Iris pigment epithelial cell (primary cell): Measurements from ENCODE around the gene PPOX.

Source experiments
- DNase-seq: peaks from one replicate; pipeline ENCODE4 v3.0.0-alpha.2; 2011; ENCODE audit warnings: low read depth

PPOX gene

GRCh38 chr1:161198194-161198896 is 32.1 kb downstream of the PPOX start:
- DNase-seq: peak; percentile 43

- DNase-seq: peak; percentile 65
These were observed 32.7 kb downstream of the PPOX start, which contains the start of gene ADAMTS4 for GRCh38 chr1:161198897-161199431. TSS of gene ADAMTS4 (minus strand) at chr1:161199054. CDS start at chr1:161198627, 427 bp downstream.

- DNase-seq: no peak
These were observed 33.4 kb downstream of the PPOX start for GRCh38 chr1:161199506-161200139.

- DNase-seq: no peak
These were observed 34.3 kb downstream of the PPOX start for GRCh38 chr1:161200421-161200991.

- DNase-seq: peak; percentile 67
These were observed 35.0 kb downstream of the PPOX start for GRCh38 chr1:161200992-161201835.

- peak; percentile 99 for DNase-seq
These were observed 35.8 kb downstream of the PPOX start, which contains the start of gene NDUFS2 for GRCh38 chr1:161201836-161202712. TSS of gene NDUFS2 (plus strand) at chr1:161202367. CDS start at chr1:161202386, 19 bp downstream.

- peak; percentile 56 for DNase-seq
These were observed 40.4 kb downstream of the PPOX start for GRCh38 chr1:161206411-161207140.

- peak; percentile 82 for DNase-seq
These were observed 40.9 kb downstream of the PPOX start for GRCh38 chr1:161207173-161207572.

- peak; percentile 65 for DNase-seq
These were observed 43.7 kb downstream of the PPOX start for GRCh38 chr1:161209790-161210409.

- DNase-seq: no peak
These were observed 48.1 kb downstream of the PPOX start for GRCh38 chr1:161214369-161214768.

GRCh38 chr1:161215076-161215475 is 48.9 kb downstream of the PPOX start, which contains the start of gene FCER1G:
TSS of gene FCER1G (plus strand) at chr1:161215295. CDS start at chr1:161215322, 27 bp downstream.
- DNase-seq: no peak

- DNase-seq: peak; percentile 92
These were observed 50.9 kb downstream of the PPOX start for GRCh38 chr1:161216945-161217712.

- DNase-seq: no peak
These were observed 51.6 kb downstream of the PPOX start for GRCh38 chr1:161217831-161218230.

GRCh38 chr1:161218301-161219077 is 52.3 kb downstream of the PPOX start:
- no peak for DNase-seq

GRCh38 chr1:161219078-161219892 is 53.1 kb downstream of the PPOX start:
- no peak for DNase-seq

GRCh38 chr1:161220002-161220401 is 53.8 kb downstream of the PPOX start:
- DNase-seq: no peak
